GM12878 (cell line): ENCODE measurements around the gene UEVLD. TPM values are rescaled to one million over a fixed set of nuclear protein-coding genes. Genes with fewer than 3 reads are reported as not detected.

Experiments
- BACH1 ChIP-seq: fragments of 450-650 bp; IDR thresholded peaks from 2 replicates; pipeline ENCODE4 v1.6.1; 2017; ENCODE audit warnings: mild to moderate bottlenecking, borderline replicate concordance
- BCL3 ChIP-seq: IDR thresholded peaks from 2 replicates; pipeline ENCODE4 v1.6.1; 2011; ENCODE audit warnings: borderline replicate concordance, low read depth, mild to moderate bottlenecking, moderate library complexity, low read length; ENCODE audit not compliant: insufficient read depth, poor library complexity, severe bottlenecking
- CBX5 ChIP-seq: sonication (generic); IDR thresholded peaks from 2 replicates; pipeline ENCODE4 v1.6.1; 2016; ENCODE audit warnings: low read depth, moderate library complexity, mild to moderate bottlenecking, inconsistent platforms
- E2F8 ChIP-seq: fragments of 450-650 bp; IDR thresholded peaks from 2 replicates; pipeline ENCODE4 v1.6.1; 2018; ENCODE audit warnings: mild to moderate bottlenecking, low read depth, moderate library complexity; ENCODE audit not compliant: partially characterized antibody
- E4F1 ChIP-seq: fragments of 450-650 bp; IDR thresholded peaks from 2 replicates; pipeline ENCODE4 v1.6.1; 2018; ENCODE audit warnings: borderline replicate concordance, mild to moderate bottlenecking; ENCODE audit not compliant: partially characterized antibody
- ELK1 ChIP-seq: IDR thresholded peaks from 2 replicates; pipeline ENCODE4 v1.6.1; 2012; ENCODE audit warnings: low read depth, low read length, improper control_type of control experiment
- EP300 ChIP-seq, 2 experiments: fragments of 150-350 bp in 1 of 2; IDR thresholded peaks; 2 replicates each; pipeline ENCODE4 v1.6.1; 2011 to 2012; ENCODE audit warnings: low read depth in 2 of 2, low read length in 2 of 2, borderline replicate concordance in 1 of 2, improper control_type of control experiment in 1 of 2, inconsistent platforms in 1 of 2; ENCODE audit not compliant: control insufficient read depth in 1 of 2
- HCFC1 ChIP-seq: fragments of 150-350 bp; IDR thresholded peaks from 2 replicates; pipeline ENCODE4 v1.6.1; 2014; ENCODE audit warnings: low read length
- IKZF1 ChIP-seq: fragments of 450-650 bp; conservative IDR thresholded peaks from 2 replicates; pipeline ENCODE4 v1.6.1; 2017; ENCODE audit warnings: antibody characterized with exemption, mild to moderate bottlenecking
- MEF2A ChIP-seq: IDR thresholded peaks from 2 replicates; pipeline ENCODE4 v1.6.1; 2011; ENCODE audit warnings: low read depth, mild to moderate bottlenecking, low read length, moderate library complexity; ENCODE audit not compliant: insufficient read depth
- MYC ChIP-seq: IDR thresholded peaks from 2 replicates; pipeline ENCODE4 v1.6.1; 2011; ENCODE audit warnings: mild to moderate bottlenecking, low read length, moderate library complexity, inconsistent platforms; ENCODE audit not compliant: insufficient read depth, insufficient replicate concordance, insufficient read length, severe bottlenecking
- PBX3 ChIP-seq: IDR thresholded peaks from 2 replicates; pipeline ENCODE4 v1.6.1; 2011; ENCODE audit warnings: mild to moderate bottlenecking, low read depth, low read length, moderate library complexity; ENCODE audit not compliant: insufficient replicate concordance
- POLR2AphosphoS2 ChIP-seq: IDR thresholded peaks from 2 replicates; pipeline ENCODE4 v1.6.1; 2011; ENCODE audit warnings: low read depth, mild to moderate bottlenecking, low read length, improper control_type of control experiment, moderate library complexity
- POU2F2 ChIP-seq: IDR thresholded peaks from 3 replicates; pipeline ENCODE4 v1.6.1; 2011; ENCODE audit warnings: low read depth, mild to moderate bottlenecking, low read length, borderline replicate concordance
- RAD21 ChIP-seq: IDR thresholded peaks from 2 replicates; pipeline ENCODE4 v1.6.1; 2011; ENCODE audit warnings: mild to moderate bottlenecking, low read depth, low read length, moderate library complexity; ENCODE audit not compliant: insufficient read depth
- RUNX3 ChIP-seq: IDR thresholded peaks from 2 replicates; pipeline ENCODE4 v1.6.1; 2012; ENCODE audit warnings: low read length, inconsistent platforms
- TCF7 ChIP-seq: IDR thresholded peaks from 2 replicates; pipeline ENCODE4 v1.6.1; 2014; ENCODE audit warnings: antibody characterized with exemption, borderline replicate concordance
- YBX1 ChIP-seq: fragments of 450-650 bp; IDR thresholded peaks from 2 replicates; pipeline ENCODE4 v1.6.1; 2016; ENCODE audit warnings: antibody characterized with exemption
- polyA plus RNA-seq, 11 experiments: library from polyadenylated mRNA; depleted of rRNA in 4 of 11; unstranded in 6 of 11; stranded (reverse) in 5 of 11; fragments of >200 nt; fragmentation: Nextera tagmentation in 4 of 11; fragmentation: Illumina TruSeq in 1 of 11; extraction: Ambion mirVana in 4 of 11; extraction: Trizol in 1 of 11; gene quantifications; 1 replicate in 1 of 11; 2 replicates in 10 of 11; pipeline versions ENCODE4 v1.2.1 to v1.2.3, GENCODE V29; 2011 to 2016; ENCODE audit warnings: inconsistent platforms in 2 of 11, missing spikeins in 2 of 11, low read depth in 1 of 11
- total RNA-seq, 4 experiments: library from RNA; depleted of rRNA in 3 of 4; stranded (reverse); fragments of >200 nt in 3 of 4; fragmentation: Illumina TruSeq in 1 of 4; extraction: Trizol in 1 of 4; gene quantifications; 2 replicates each; pipeline versions ENCODE4 v1.2.1 to v1.2.3, GENCODE V29; 2013 to 2021

UEVLD gene
- total and polyA plus RNA-seq, 10 of the 15 experiments (the other 5 are each of a cell fraction or from before 2014, with no cell fraction given), result 6.5 to 16.3 (median 13.4) TPM

GRCh38 chr11:18634140-18635032, 45.9 kb upstream of the UEVLD start, which contains the start of gene SPTY2D1 (continued):
- TF ChIP-seq RAD21 (no peak), POU2F2 (peak; percentile 72; the same call in 2 of the 3 replicates), YBX1 (no peak), BCL3 (peak; percentile 5), RUNX3 (peak; percentile 86), MYC (no peak), HCFC1 (peak; percentile 73), BACH1 (peak; percentile 58; the same call in 1 of the 2 replicates), CBX5 (no peak), PBX3 (peak; percentile 33), IKZF1 (peak; percentile 52; the same call in 1 of the 2 replicates), E4F1 (no peak), EP300 (IDR thresholded peaks at IDR 0.05; ENCODE audit: borderline replicate concordance in 1 of 2, control insufficient read depth in 1 of 2, low read depth in 2 of 2, low read length in 2 of 2) (no peak; a peak in 1 of 4 replicates), MEF2A (no peak), ELK1 (peak; percentile 89), E2F8 (peak; percentile 68), POLR2AphosphoS2 (peak; percentile 83; the same call in 1 of the 2 replicates), TCF7 (no peak)
